H1 (cell line): ENCODE data around the gene GPR61. TPM values are rescaled to one million over a fixed set of nuclear protein-coding genes. Genes with fewer than 3 reads are reported as not detected.
A peak's percentile ranks its signal among the peaks of the same experiment; 100 is the strongest.

Experiments
- CTCF ChIA-PET: fragments of 300-600 bp; sonication (Branson Sonifier 250); formaldehyde crosslinking; loops from one replicate; lab custom pipeline; 2021; ENCODE audit not compliant: partially characterized antibody; lab: Charles Lee
- POLR2A ChIA-PET: fragments of 300-600 bp; sonication (Branson Sonifier 250); formaldehyde crosslinking; loops from one replicate; lab custom pipeline; 2021; ENCODE audit warnings: inconsistent platforms; ENCODE audit not compliant: partially characterized antibody; lab: Charles Lee
- DNase-seq, 2 experiments: peaks; one replicate each; pipeline versions ENCODE4 v3.0.0 to v3.0.0-alpha.2; 2010 to 2022; ENCODE audit warnings: low spot score in 2 of 2, low read depth in 1 of 2, mixed read lengths in 1 of 2
- FAIRE-seq: peaks from 2 replicates; lab custom pipeline; 2011; peaks lifted over from hg19 to GRCh38; lab: Jason Lieb, UNC
- H2AFZ ChIP-seq: 2 replicates; pipeline ENCODE4 v1.8.1; 2012; ENCODE audit warnings: low read length, inconsistent platforms
- H2AK5ac ChIP-seq: 2 replicates; pipeline ENCODE4 v1.6.1; 2013; ENCODE audit warnings: low read depth, low read length
- H2BK120ac ChIP-seq: replicated peaks from 2 replicates; pipeline ENCODE3; 2013; ENCODE audit warnings: low read depth, low read length, inconsistent platforms
- H2BK12ac ChIP-seq: 2 replicates; pipeline ENCODE4 v1.6.1; 2013; ENCODE audit warnings: low read depth, low read length
- H2BK15ac ChIP-seq: 2 replicates; pipeline ENCODE4 v1.6.1; 2013; ENCODE audit warnings: low read length
- H2BK20ac ChIP-seq: 2 replicates; pipeline ENCODE4 v1.6.1; 2013; ENCODE audit warnings: low read length
- H2BK5ac ChIP-seq: 2 replicates; pipeline ENCODE4 v1.6.1; 2013; ENCODE audit warnings: low read depth, low read length
- H3K14ac ChIP-seq: 2 replicates; pipeline ENCODE4 v1.6.1; 2013; ENCODE audit warnings: inconsistent platforms; ENCODE audit not compliant: insufficient read length
- H3K18ac ChIP-seq: 2 replicates; pipeline ENCODE4 v1.6.1; 2013; ENCODE audit warnings: low read length; ENCODE audit errors: extremely low read depth
- H3K23ac ChIP-seq: 2 replicates; pipeline ENCODE4 v1.6.1; 2013; ENCODE audit warnings: inconsistent platforms; ENCODE audit not compliant: insufficient read length
- H3K23me2 ChIP-seq: 2 replicates; pipeline ENCODE4 v1.6.1; 2013; ENCODE audit warnings: low read depth, low read length
- H3K27ac ChIP-seq: 2 replicates; pipeline ENCODE4 v1.6.1; 2011; ENCODE audit warnings: low read depth, low read length, inconsistent platforms
- H3K27me3 ChIP-seq, 4 experiments: replicated peaks in 1 of 4; 1 replicate in 1 of 4; 2 replicates in 3 of 4; pipeline versions ENCODE4 v1.6.1 to v1.8.1; 2011 to 2013; ENCODE audit warnings: low read length in 3 of 4, mild to moderate bottlenecking in 3 of 4, inconsistent platforms in 2 of 4, mixed read lengths in 2 of 4, moderate library complexity in 1 of 4; ENCODE audit not compliant: control insufficient read depth in 3 of 4, insufficient read depth in 3 of 4; ENCODE audit errors: extremely low read depth in 1 of 4
- H3K36me3 ChIP-seq, 4 experiments: 2 replicates each; pipeline versions ENCODE4 v1.6.1 to v1.8.1; 2011 to 2013; ENCODE audit warnings: mild to moderate bottlenecking in 4 of 4, low read length in 3 of 4, moderate library complexity in 2 of 4, control low read depth in 1 of 4, inconsistent platforms in 1 of 4; ENCODE audit not compliant: insufficient read depth in 4 of 4, control insufficient read depth in 2 of 4
- H3K4ac ChIP-seq: replicated peaks from 2 replicates; pipeline ENCODE3; 2013; ENCODE audit warnings: low read length, low read depth, mixed read lengths, inconsistent platforms; ENCODE audit not compliant: insufficient read length
- H3K4me1 ChIP-seq, 4 experiments: replicated peaks in 1 of 4; 1 replicate in 1 of 4; 2 replicates in 3 of 4; pipeline versions ENCODE4 v1.6.1 to v1.8.1; 2011 to 2013; ENCODE audit warnings: low read length in 3 of 4, inconsistent platforms in 2 of 4, mixed read lengths in 1 of 4; ENCODE audit not compliant: insufficient read depth in 4 of 4, control insufficient read depth in 3 of 4
- H3K4me2 ChIP-seq, 2 experiments: 2 replicates each; pipeline versions ENCODE4 v1.6.1 to v1.8.1; 2011 to 2013; ENCODE audit warnings: low read depth in 2 of 2, low read length in 2 of 2, control low read depth in 1 of 2, inconsistent platforms in 1 of 2, mild to moderate bottlenecking in 1 of 2; ENCODE audit not compliant: insufficient read depth in 1 of 2
- H3K4me3 ChIP-seq, 4 experiments: fragments of 200-600, 300-600 bp in 1 of 4; sonication (generic), shearing (Covaris generic), sonication (Bioruptor Twin) in 1 of 4; 2 replicates each; pipeline versions ENCODE4 v1.5.1 to v1.8.1; 2011 to 2016; ENCODE audit warnings: low read length in 4 of 4, low read depth in 3 of 4, control low read depth in 2 of 4, inconsistent platforms in 2 of 4, mild to moderate bottlenecking in 2 of 4, mixed read lengths in 1 of 4, moderate library complexity in 1 of 4; ENCODE audit not compliant: insufficient read depth in 2 of 4; ENCODE audit errors: extremely low read depth in 1 of 4
- H3K56ac ChIP-seq: replicated peaks from 2 replicates; pipeline ENCODE3; 2013; ENCODE audit warnings: low read depth, mild to moderate bottlenecking, mixed read lengths, low read length, inconsistent platforms; ENCODE audit not compliant: insufficient read length
- H3K79me1 ChIP-seq: 2 replicates; pipeline ENCODE4 v1.6.1; 2013; ENCODE audit warnings: low read depth, low read length, control low read depth
- H3K79me2 ChIP-seq, 2 experiments: 2 replicates each; pipeline versions ENCODE4 v1.6.1 to v1.8.1; 2012 to 2013; ENCODE audit warnings: low read length in 2 of 2, mild to moderate bottlenecking in 2 of 2, inconsistent platforms in 1 of 2; ENCODE audit not compliant: insufficient read depth in 2 of 2, control insufficient read depth in 1 of 2
- H3K9ac ChIP-seq, 4 experiments: replicated peaks in 1 of 4; 1 replicate in 1 of 4; 2 replicates in 3 of 4; pipeline versions ENCODE4 v1.6.1 to v1.8.1; 2011 to 2013; ENCODE audit warnings: low read depth in 3 of 4, low read length in 3 of 4, control low read depth in 2 of 4, mild to moderate bottlenecking in 2 of 4, moderate library complexity in 2 of 4, inconsistent platforms in 1 of 4; ENCODE audit errors: extremely low read depth in 1 of 4
- H3K9me3 ChIP-seq, 2 experiments: 2 replicates each; pipeline versions ENCODE4 v1.6.1 to v1.8.1; 2012 to 2013; ENCODE audit warnings: mild to moderate bottlenecking in 2 of 2, moderate library complexity in 2 of 2, control low read depth in 1 of 2, inconsistent platforms in 1 of 2, low read depth in 1 of 2, low read length in 1 of 2, mixed read lengths in 1 of 2; ENCODE audit not compliant: insufficient read depth in 2 of 2
- H4K20me1 ChIP-seq, 2 experiments: replicated peaks in 1 of 2; 2 replicates each; pipeline versions ENCODE3 to v1.8.1; 2011 to 2013; ENCODE audit warnings: inconsistent platforms in 2 of 2, low read length in 2 of 2, mild to moderate bottlenecking in 1 of 2; ENCODE audit not compliant: insufficient read depth in 2 of 2, control insufficient read depth in 1 of 2
- H4K5ac ChIP-seq: 2 replicates; pipeline ENCODE4 v1.6.1; 2013; ENCODE audit warnings: low read length, low read depth, mixed read lengths, inconsistent platforms; ENCODE audit not compliant: insufficient read length
- H4K8ac ChIP-seq: 2 replicates; pipeline ENCODE4 v1.8.0; 2013; ENCODE audit warnings: mild to moderate bottlenecking, moderate library complexity, low read length, inconsistent platforms; ENCODE audit not compliant: insufficient read depth; ENCODE audit errors: extremely low read depth
- H4K91ac ChIP-seq: replicated peaks from 2 replicates; pipeline ENCODE3; 2013; ENCODE audit warnings: low read length, mixed read lengths, inconsistent platforms; ENCODE audit not compliant: insufficient read length
- E2F6 ChIP-seq: IDR thresholded peaks from 2 replicates; pipeline ENCODE4 v1.6.1; 2012; ENCODE audit warnings: inconsistent platforms
- EP300 ChIP-seq, 2 experiments: IDR thresholded peaks; 1 replicate in 1 of 2; 2 replicates in 1 of 2; pipeline ENCODE4 v1.6.1; 2011 to 2012; ENCODE audit warnings: low read depth in 2 of 2, low read length in 2 of 2, mild to moderate bottlenecking in 2 of 2, borderline replicate concordance in 1 of 2, inconsistent platforms in 1 of 2, moderate library complexity in 1 of 2
- FOSL1 ChIP-seq: IDR thresholded peaks from 2 replicates; pipeline ENCODE4 v1.6.1; 2011; ENCODE audit warnings: mild to moderate bottlenecking, low read depth, low read length, moderate library complexity; ENCODE audit not compliant: insufficient read depth
- POLR2A ChIP-seq, 2 experiments: IDR thresholded peaks; 1 replicate in 1 of 2; 2 replicates in 1 of 2; pipeline ENCODE4 v1.6.1; 2011; ENCODE audit warnings: low read depth in 2 of 2, low read length in 2 of 2, mild to moderate bottlenecking in 2 of 2; ENCODE audit errors: control extremely low read depth in 1 of 2
- USF2 ChIP-seq: IDR thresholded peaks from 2 replicates; pipeline ENCODE4 v1.6.1; 2011; ENCODE audit warnings: low read length, improper control_type of control experiment
- WGBS, 2 experiments: shearing (Covaris generic) in 1 of 2; methylation state at CpG; one replicate each; pipeline versions ENCODE4 v1.1.6 to v1.1.7; 2013 to 2015; ENCODE audit warnings: low lambda C conversion rate in 2 of 2, mixed read lengths in 2 of 2, inconsistent platforms in 1 of 2, low coverage in 1 of 2, missing lambda C conversion rate in 1 of 2; ENCODE audit not compliant: insufficient replicate concordance in 2 of 2, insufficient coverage in 1 of 2, insufficient read length in 1 of 2; ENCODE audit errors: extremely low coverage in 1 of 2, missing lambda C conversion rate in 1 of 2; 5-methylcytosine and 5-hydroxymethylcytosine counted together
- long read RNA-seq, 2 experiments: library from RNA in 1 of 2; library from capped mRNA in 1 of 2; stranded (forward); transcript quantifications; one replicate each; pipeline ENCODE4 v2.0.0, GENCODE V29; 2021; ENCODE audit warnings: inconsistent platforms in 1 of 2
- polyA minus RNA-seq, 3 experiments: library from RNA; depleted of rRNA, polyadenylated mRNA; stranded (reverse); fragments of >200 nt; gene quantifications; 1 replicate in 2 of 3; 2 replicates in 1 of 3; pipeline ENCODE4 v1.2.3, GENCODE V29; 2011
- polyA plus RNA-seq, 7 experiments: library from polyadenylated mRNA; depleted of rRNA in 3 of 7; stranded (reverse) in 5 of 7; unstranded in 2 of 7; fragments of >200 nt in 5 of 7; fragments of 200-250 nt in 2 of 7; gene quantifications; 1 replicate in 5 of 7; 2 replicates in 1 of 7; 4 replicates in 1 of 7; pipeline versions ENCODE4 v1.2.1 to v1.2.3, GENCODE V29; 2011 to 2013; ENCODE audit warnings: missing spikeins in 2 of 7, mixed read lengths in 2 of 7
- total RNA-seq: library from RNA; stranded (reverse); fragmentation: NEBNext Ultra II Directional; extraction: Animal tissue kit (Norgen Biotek cat#: 25700); gene quantifications from 2 replicates; pipeline ENCODE4 v1.2.1, GENCODE V29; 2021

The GPR61 gene
- total RNA-seq (0.15 and 0.41 TPM in 2 replicates), polyA plus RNA-seq (2011; rRNA removed) (0.53 and 0.63 TPM in 2 replicates), polyA minus RNA-seq (2011; rRNA and poly(A)+ RNA removed) (0.59 and 0.63 TPM in 2 replicates)
- polyA plus RNA-seq (2011; cell fraction: cytosol; rRNA removed), result 0.40 TPM
- polyA plus RNA-seq (2011; cell fraction: nucleus; rRNA removed), result 0.90 TPM
- polyA plus RNA-seq (2012, experiment 1 of 2), result 0.27 to 0.80 TPM (median 0.35 TPM) in 4 replicates
- polyA plus RNA-seq (2012, experiment 2 of 2), result 0.07 TPM
- 0.06 TPM for polyA plus RNA-seq (2013, experiment 1 of 2)
- 0.18 TPM for polyA plus RNA-seq (2013, experiment 2 of 2)
- polyA minus RNA-seq (2011; cell fraction: cytosol; rRNA and poly(A)+ RNA removed), result not detected
- 2.5 TPM for polyA minus RNA-seq (2011; cell fraction: nucleus; rRNA and poly(A)+ RNA removed)
- long read RNA-seq, experiment 1, result 0 reads
- long read RNA-seq, experiment 2, result 0 reads

- FAIRE-seq (no peak), DNase-seq (peak in 1 of 2 experiments; percentile 41)
- H3K4me1 ChIP-seq, result peaks cover 0 to 3% (median 1%) of the 10 kb centered on the region in 4 experiments; a peak in 2 of 7 replicates
- H2AK5ac ChIP-seq, result no peak within 1 kb of the TSS
- H3K23ac ChIP-seq, result no peak within 1 kb of the TSS
- POLR2A ChIA-PET, result interaction anchor here (1.2 to 2.2 kb wide), 2 partner anchors 9 to 50 kb away, joined by 4 to 6 read pairs; partner anchors contain the start of gene GNAI3
- no peaks in the 10 kb centered on the region; the same call in 1 of the 2 replicates for H3K23me2 ChIP-seq
- no peak within 1 kb of the TSS for H3K27ac ChIP-seq
- H3K79me2 ChIP-seq, result no peaks in the 10 kb centered on the region
- CTCF ChIA-PET, result interaction anchor here (0.6 to 26.3 kb wide), 6 partner anchors 6 to 381 kb away, joined by 3 to 1755 read pairs (median 4); partner anchors contain the start of genes AMIGO1, ATXN7L2 and CYB561D1
- peak within 1 kb of the TSS; percentile 18; the same call in 1 of the 2 replicates for H2BK15ac ChIP-seq
- TF ChIP-seq USF2, result no peak
- TF ChIP-seq E2F6, result no peak
- no peak for TF ChIP-seq POLR2A (IDR thresholded peaks at IDR 0.05; ENCODE audit: control extremely low read depth in 1 of 2, low read depth in 2 of 2, low read length in 2 of 2)
- TF ChIP-seq FOSL1, result peak; percentile 85
- TF ChIP-seq EP300 (IDR thresholded peaks at IDR 0.05; ENCODE audit: borderline replicate concordance in 1 of 2, low read depth in 2 of 2, low read length in 2 of 2), result no peak
- 66% methylated on average over 7 of the region's 7 CpGs; no CpG with 5 or more reads in 1 of the 2 experiments for WGBS, 2 experiments
- no peak within 1 kb of the TSS for H2BK5ac ChIP-seq
- no peak within 1 kb of the TSS for H4K5ac ChIP-seq
- no peak within 1 kb of the TSS; the same call in 1 of the 2 replicates for H4K8ac ChIP-seq
- H3K4me3 ChIP-seq, result peak within 1 kb of the TSS in 1 of 4 experiments; percentile 9; a peak in 2 of 8 replicates
- 0 out of 2 replicates have a peak within 1 kb of the TSS, but pooled peaks have one; percentile 32 for H2BK20ac ChIP-seq
- no peak within 1 kb of the TSS for H4K91ac ChIP-seq
- H2BK120ac ChIP-seq, result no peak within 1 kb of the TSS
- no peaks in the 10 kb centered on the region for H3K36me3 ChIP-seq
- peak within 1 kb of the TSS; percentile 10; the same call in 1 of the 2 replicates for H2AFZ ChIP-seq
- H3K18ac ChIP-seq, result no peak within 1 kb of the TSS; the same call in 1 of the 2 replicates
- peak within 1 kb of the TSS; percentile 7 to 33; a peak in 2 of 4 replicates for H3K4me2 ChIP-seq
- no peak within 1 kb of the TSS; the same call in 1 of the 2 replicates for H2BK12ac ChIP-seq
- H3K9me3 ChIP-seq, result no peaks in the 10 kb centered on the region
- H3K79me1 ChIP-seq, result no peaks in the 10 kb centered on the region; the same call in 1 of the 2 replicates
- peaks cover 0 to 2% (median 0%) of the 10 kb centered on the region in 4 experiments; a peak in 1 of 7 replicates for H3K27me3 ChIP-seq
- H4K20me1 ChIP-seq, result no peaks in the 10 kb centered on the region
- H3K56ac ChIP-seq, result no peak within 1 kb of the TSS
- H3K4ac ChIP-seq, result no peak within 1 kb of the TSS
- H3K14ac ChIP-seq, result no peak within 1 kb of the TSS
- H3K9ac ChIP-seq, result no peak within 1 kb of the TSS
Observed at GRCh38 chr1:109539676-109540075, at the start of gene GPR61. Gene GPR61 (plus strand): TSS chr1:109539872. CDS start chr1:109543023, 3,151 bp downstream.
